ENCODE results near the gene CDKAL1. TPM values are rescaled to one million over a fixed set of nuclear protein-coding genes. Genes with fewer than 3 reads are reported as not detected.

Gene CDKAL1
- total RNA-seq, 2 experiments from 2014 or later: 23.5 to 26.9 TPM

- no peaks in the 10 kb centered on the region for H3K27me3 Mint-ChIP-seq
- ChIA-PET POLR2A (no interaction called here), CTCF (no interaction called here)
- DNase-seq: no peak
- no peak overlapping the region for H3K4me3 Mint-ChIP-seq
- H3K4me1 Mint-ChIP-seq: peaks cover 18% of the 10 kb centered on the region
- H3K36me3 Mint-ChIP-seq (ENCODE audit: low read depth): peaks cover 4% of the 10 kb centered on the region
- H3K27ac Mint-ChIP-seq: no peak overlapping the region
- H3K9me3 Mint-ChIP-seq: no peaks in the 10 kb centered on the region
Measured at GRCh38 chr6:20686142-20686541, 151.9 kb downstream of the CDKAL1 start.

GRCh38 chr6:20687494-20687893 is 153.2 kb downstream of the CDKAL1 start:
- Mint-ChIP-seq H3K9me3 (no peaks in the 10 kb centered on the region), H3K4me3 (no peak overlapping the region), H3K36me3 (ENCODE audit: low read depth) (peaks cover 6% of the 10 kb centered on the region), H3K27me3 (no peaks in the 10 kb centered on the region), H3K27ac (no peak overlapping the region), H3K4me1 (peaks cover 17% of the 10 kb centered on the region)
- CTCF ChIA-PET: interaction anchor here (0.7 kb wide), 1 partner anchor 247 kb away, joined by 3 read pairs; no protein-coding TSS in a partner anchor
- DNase-seq: no peak
- POLR2A ChIA-PET: no interaction called here

DNA sequence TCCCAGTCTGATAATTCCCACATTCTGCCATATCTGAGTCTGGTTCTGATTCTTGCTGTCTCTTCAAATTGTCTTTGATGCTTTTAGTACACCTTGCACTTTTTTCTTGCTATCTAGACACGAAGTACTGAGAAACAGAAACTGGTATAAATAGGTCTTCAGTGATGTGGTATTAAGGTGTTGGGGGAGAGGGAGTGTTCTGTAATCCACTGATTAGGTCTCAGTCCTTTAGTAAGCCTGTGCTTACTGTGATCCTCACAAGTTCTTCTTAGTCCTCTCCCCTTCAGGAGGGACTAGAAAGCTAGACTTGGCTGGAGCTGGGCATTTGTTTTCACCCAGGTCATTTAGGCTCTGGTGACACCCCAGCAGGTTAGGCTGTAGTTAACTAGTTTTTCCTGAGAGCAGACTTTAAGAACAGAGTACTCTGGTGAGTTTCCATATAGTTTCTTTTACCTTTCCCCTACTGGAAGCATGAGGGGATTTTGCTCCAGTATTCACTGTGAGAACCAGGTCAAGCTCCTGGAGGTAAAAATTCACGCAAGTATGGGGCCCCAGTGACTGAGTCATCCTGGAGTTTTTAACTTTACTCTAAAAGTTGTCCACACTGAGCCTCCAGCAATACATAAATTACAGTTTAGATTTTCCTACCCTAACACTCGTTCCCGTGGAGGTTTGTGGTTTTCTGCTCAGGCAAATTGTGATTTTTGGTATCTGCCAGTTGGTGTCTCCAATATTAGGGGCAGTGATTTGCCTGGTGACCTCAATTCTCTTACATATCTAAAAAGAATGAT is 154.6 kb downstream of the CDKAL1 start:
- POLR2A ChIA-PET: no interaction called here
- CTCF ChIA-PET: interaction anchor here (0.8 to 0.9 kb wide), 2 partner anchors 15 to 64 kb away, joined by 3 read pairs; no protein-coding TSS in a partner anchor
- Mint-ChIP-seq H3K36me3 (ENCODE audit: low read depth) (peaks cover 8% of the 10 kb centered on the region), H3K4me3 (no peak overlapping the region), H3K27ac (peak overlapping the region; percentile 21), H3K4me1 (peaks cover 17% of the 10 kb centered on the region), H3K27me3 (no peaks in the 10 kb centered on the region), H3K9me3 (no peaks in the 10 kb centered on the region)
- no peak for DNase-seq

DNA sequence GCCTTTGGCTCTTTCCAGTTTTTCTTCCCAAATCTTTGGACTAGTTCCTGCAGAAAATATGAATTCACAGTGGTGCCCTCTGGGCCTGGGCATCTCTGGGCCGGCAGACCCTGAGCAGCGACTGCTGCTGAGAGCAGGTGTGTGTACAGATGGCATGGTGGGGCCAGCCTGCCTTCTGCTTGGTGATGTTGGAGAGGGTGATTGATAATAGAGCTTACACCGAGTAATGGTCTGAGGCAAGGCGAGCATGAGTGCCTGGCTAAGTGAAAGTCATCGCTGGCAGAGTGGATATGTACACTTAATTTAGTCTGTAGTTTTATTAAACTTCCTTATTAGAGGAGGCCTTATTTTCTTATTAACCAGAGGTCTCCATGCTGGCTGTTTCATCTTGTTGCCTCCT is 156.9 kb downstream of the CDKAL1 start:
- H3K9me3 Mint-ChIP-seq: no peaks in the 10 kb centered on the region
- ChIA-PET POLR2A (no interaction called here), CTCF (interaction anchor here (1.0 kb wide), 1 partner anchor 8 kb away, joined by 3 read pairs; no protein-coding TSS in a partner anchor)
- no peak for DNase-seq
- H3K4me3 Mint-ChIP-seq: no peak overlapping the region
- H3K4me1 Mint-ChIP-seq: peaks cover 17% of the 10 kb centered on the region
- H3K27ac Mint-ChIP-seq: no peak overlapping the region
- no peaks in the 10 kb centered on the region for H3K27me3 Mint-ChIP-seq
- H3K36me3 Mint-ChIP-seq (ENCODE audit: low read depth): peaks cover 8% of the 10 kb centered on the region

GRCh38 chr6:20692023-20692422 is 157.8 kb downstream of the CDKAL1 start:
- Mint-ChIP-seq H3K27ac (no peak overlapping the region), H3K4me1 (peaks cover 17% of the 10 kb centered on the region), H3K36me3 (ENCODE audit: low read depth) (peaks cover 11% of the 10 kb centered on the region), H3K4me3 (no peak overlapping the region), H3K27me3 (no peaks in the 10 kb centered on the region), H3K9me3 (no peaks in the 10 kb centered on the region)
- no peak for DNase-seq
- ChIA-PET POLR2A (no interaction called here), CTCF (no interaction called here)

GRCh38 chr6:20693466-20694063 is 159.3 kb downstream of the CDKAL1 start:
- Mint-ChIP-seq H3K4me1 (peaks cover 10% of the 10 kb centered on the region), H3K36me3 (ENCODE audit: low read depth) (peaks cover 13% of the 10 kb centered on the region), H3K27me3 (no peaks in the 10 kb centered on the region), H3K27ac (no peak overlapping the region), H3K4me3 (no peak overlapping the region), H3K9me3 (no peaks in the 10 kb centered on the region)
- no peak for DNase-seq
- POLR2A ChIA-PET: interaction anchor here (0.6 kb wide), 1 partner anchor 9 kb away, joined by 3 read pairs; no protein-coding TSS in a partner anchor
- CTCF ChIA-PET: interaction anchor here (0.6 kb wide), 1 partner anchor 16 kb away, joined by 3 read pairs; no protein-coding TSS in a partner anchor

GRCh38 chr6:20696676-20697075 is 162.4 kb downstream of the CDKAL1 start:
- Mint-ChIP-seq H3K27me3 (no peaks in the 10 kb centered on the region), H3K4me3 (no peak overlapping the region), H3K9me3 (no peaks in the 10 kb centered on the region), H3K4me1 (no peaks in the 10 kb centered on the region), H3K36me3 (ENCODE audit: low read depth) (peaks cover 7% of the 10 kb centered on the region), H3K27ac (no peak overlapping the region)
- no peak for DNase-seq
- ChIA-PET CTCF (no interaction called here), POLR2A (no interaction called here)

- CTCF ChIA-PET: no interaction called here
- Mint-ChIP-seq H3K36me3 (ENCODE audit: low read depth) (peaks cover 5% of the 10 kb centered on the region), H3K9me3 (no peaks in the 10 kb centered on the region), H3K4me3 (no peak overlapping the region), H3K4me1 (peaks cover 4% of the 10 kb centered on the region), H3K27ac (no peak overlapping the region), H3K27me3 (no peaks in the 10 kb centered on the region)
- no peak for DNase-seq
- POLR2A ChIA-PET: no interaction called here
Measured at GRCh38 chr6:20698675-20699074, 164.4 kb downstream of the CDKAL1 start.

DNA sequence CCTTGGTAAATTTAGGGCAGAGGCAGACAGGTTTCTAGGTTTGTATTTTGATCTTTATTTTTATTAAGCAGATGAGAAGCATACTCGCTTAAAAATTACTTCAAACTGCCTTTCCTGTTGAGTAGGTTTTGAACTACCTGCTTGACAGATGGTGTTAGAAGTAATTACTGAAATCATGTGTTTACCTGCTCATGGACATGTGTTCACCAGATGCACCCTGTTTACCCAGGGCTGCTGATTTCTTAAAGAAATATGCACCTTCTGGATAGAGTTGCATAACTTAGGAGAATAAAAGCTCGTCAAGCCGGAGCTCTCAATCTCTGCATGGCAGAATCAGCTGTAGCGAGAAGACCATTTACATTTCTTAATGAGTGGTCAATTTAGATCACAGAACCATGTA is 165.1 kb downstream of the CDKAL1 start:
- Mint-ChIP-seq H3K4me1 (peaks cover 4% of the 10 kb centered on the region), H3K36me3 (ENCODE audit: low read depth) (peaks cover 5% of the 10 kb centered on the region), H3K4me3 (no peak overlapping the region), H3K27me3 (no peaks in the 10 kb centered on the region), H3K27ac (no peak overlapping the region), H3K9me3 (no peaks in the 10 kb centered on the region)
- DNase-seq: no peak
- ChIA-PET POLR2A (no interaction called here), CTCF (no interaction called here)

GRCh38 chr6:20700375-20700774 is 166.1 kb downstream of the CDKAL1 start:
- ChIA-PET CTCF (no interaction called here), POLR2A (no interaction called here)
- no peaks in the 10 kb centered on the region for H3K27me3 Mint-ChIP-seq
- no peak for DNase-seq
- H3K4me3 Mint-ChIP-seq: no peak overlapping the region
- no peak overlapping the region for H3K27ac Mint-ChIP-seq
- H3K4me1 Mint-ChIP-seq: peaks cover 4% of the 10 kb centered on the region
- H3K36me3 Mint-ChIP-seq (ENCODE audit: low read depth): peaks cover 5% of the 10 kb centered on the region
- no peaks in the 10 kb centered on the region for H3K9me3 Mint-ChIP-seq

DNA sequence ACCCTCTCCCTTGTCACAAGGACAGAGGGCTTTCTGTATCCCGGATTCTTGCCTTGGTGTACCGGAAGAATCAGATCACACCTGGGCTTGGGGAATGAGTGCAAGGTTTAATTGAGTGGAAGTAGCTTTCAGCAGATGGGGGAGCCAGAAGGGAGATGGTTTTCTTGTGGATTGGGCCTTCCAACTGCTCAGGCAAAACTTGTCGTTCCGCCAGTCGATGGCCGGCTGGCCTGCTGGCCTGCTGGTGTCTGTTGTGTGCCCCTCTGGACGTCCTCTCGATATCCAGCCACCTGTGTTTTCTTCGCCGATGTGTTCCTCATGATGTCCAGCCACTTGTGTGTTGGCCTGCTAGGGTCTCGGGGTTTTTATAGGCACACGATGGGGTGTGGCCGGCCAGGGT is 168.1 kb downstream of the CDKAL1 start:
- Mint-ChIP-seq H3K36me3 (ENCODE audit: low read depth) (peaks cover 2% of the 10 kb centered on the region), H3K27ac (no peak overlapping the region), H3K9me3 (no peaks in the 10 kb centered on the region), H3K4me3 (no peak overlapping the region), H3K27me3 (no peaks in the 10 kb centered on the region), H3K4me1 (peaks cover 10% of the 10 kb centered on the region)
- ChIA-PET CTCF (no interaction called here), POLR2A (no interaction called here)
- DNase-seq: no peak

- H3K9me3 Mint-ChIP-seq: no peaks in the 10 kb centered on the region
- ChIA-PET CTCF (no interaction called here), POLR2A (interaction anchor here (0.5 kb wide), 1 partner anchor 140 kb away, joined by 3 read pairs; no protein-coding TSS in a partner anchor)
- H3K36me3 Mint-ChIP-seq (ENCODE audit: low read depth): peaks cover 2% of the 10 kb centered on the region
- DNase-seq: no peak
- H3K4me1 Mint-ChIP-seq: peaks cover 10% of the 10 kb centered on the region
- H3K27ac Mint-ChIP-seq: no peak overlapping the region
- H3K4me3 Mint-ChIP-seq: no peak overlapping the region
- no peaks in the 10 kb centered on the region for H3K27me3 Mint-ChIP-seq
Measured at GRCh38 chr6:20703049-20703448, 168.8 kb downstream of the CDKAL1 start.

GRCh38 chr6:20704325-20705025 is 170.2 kb downstream of the CDKAL1 start:
- Mint-ChIP-seq H3K4me3 (no peak overlapping the region), H3K27ac (no peak overlapping the region), H3K27me3 (no peaks in the 10 kb centered on the region), H3K4me1 (peaks cover 21% of the 10 kb centered on the region), H3K36me3 (ENCODE audit: low read depth) (no peaks in the 10 kb centered on the region), H3K9me3 (no peaks in the 10 kb centered on the region)
- DNase-seq: no peak
- ChIA-PET POLR2A (no interaction called here), CTCF (interaction anchor here (0.9 kb wide), 1 partner anchor 16 kb away, joined by 3 read pairs; no protein-coding TSS in a partner anchor)
